ENCODE results near the gene ITGB3. TPM values are rescaled to one million over a fixed set of nuclear protein-coding genes. Genes with fewer than 3 reads are reported as not detected.

Gene ITGB3
- total and polyA plus RNA-seq, 2 of the 8 experiments (the other 6 are each of a cell fraction or from before 2014, with no cell fraction given), result 0.08 to 0.09 TPM

- CTCF ChIA-PET (ENCODE audit: partially characterized antibody), result interaction anchor here (0.7 to 1.7 kb wide), 5 partner anchors 11 to 106 kb away, joined by 3 to 6 read pairs (median 3); no protein-coding TSS in a partner anchor
- H2BK12ac ChIP-seq (ENCODE audit: low read depth, low read length), result peak overlapping the region; percentile 46; the same call in 1 of the 2 replicates
- H3K18ac ChIP-seq (ENCODE audit: extremely low read depth, low read length), result no peak overlapping the region
- H3K4ac ChIP-seq (replicated peaks; ENCODE audit: insufficient read length, low read depth, low read length), result no peak overlapping the region
- H3K23ac ChIP-seq (ENCODE audit: insufficient read length), result no peak overlapping the region
- H3K27ac ChIP-seq (ENCODE audit: low read depth, low read length), result no peak overlapping the region
- no peak overlapping the region for H2BK120ac ChIP-seq (replicated peaks; ENCODE audit: low read depth, low read length)
- WGBS, 2 experiments (ENCODE audit: extremely low coverage in 1 of 2, insufficient coverage in 1 of 2, insufficient read length in 1 of 2, insufficient replicate concordance in 2 of 2, low coverage in 1 of 2, low lambda C conversion rate in 2 of 2, missing lambda C conversion rate in 1 of 2), result 87% methylated on average over 6 of the region's 6 CpGs; no CpG with 5 or more reads in 1 of the 2 experiments
- no peak overlapping the region for H3K14ac ChIP-seq (ENCODE audit: insufficient read length)
- H2BK5ac ChIP-seq (ENCODE audit: low read depth, low read length), result no peak overlapping the region
- H3K9me3 ChIP-seq (ENCODE audit: insufficient read depth in 2 of 2, low read depth in 1 of 2, low read length in 1 of 2), result no peaks in the 10 kb centered on the region
- H3K79me2 ChIP-seq (ENCODE audit: control insufficient read depth in 1 of 2, insufficient read depth in 2 of 2, low read length in 2 of 2), result no peaks in the 10 kb centered on the region
- no peaks in the 10 kb centered on the region for H3K36me3 ChIP-seq (ENCODE audit: control insufficient read depth in 2 of 4, insufficient read depth in 4 of 4, low read length in 3 of 4)
- no peak for FAIRE-seq
- POLR2A ChIA-PET (ENCODE audit: partially characterized antibody), result interaction anchor here (0.7 to 1.3 kb wide), 2 partner anchors 12 to 526 kb away, joined by 3 read pairs; no protein-coding TSS in a partner anchor
- no peaks in the 10 kb centered on the region; a peak in 1 of 7 replicates for H3K4me1 ChIP-seq (replicated peaks in 1 of 4; ENCODE audit: control insufficient read depth in 3 of 4, insufficient read depth in 4 of 4, low read length in 3 of 4)
- no peak overlapping the region for H2BK20ac ChIP-seq (ENCODE audit: low read length)
- H3K4me3 ChIP-seq (ENCODE audit: extremely low read depth in 1 of 4, insufficient read depth in 2 of 4, low read depth in 3 of 4, low read length in 4 of 4), result no peak overlapping the region
- H4K91ac ChIP-seq (replicated peaks; ENCODE audit: insufficient read length, low read length), result no peak overlapping the region
- peaks cover 0 to 2% (median 0%) of the 10 kb centered on the region in 4 experiments; a peak in 1 of 7 replicates for H3K27me3 ChIP-seq (replicated peaks in 1 of 4; ENCODE audit: control insufficient read depth in 3 of 4, extremely low read depth in 1 of 4, insufficient read depth in 3 of 4, low read length in 3 of 4)
- H4K5ac ChIP-seq (ENCODE audit: insufficient read length, low read depth, low read length), result no peak overlapping the region
- H3K56ac ChIP-seq (replicated peaks; ENCODE audit: insufficient read length, low read depth, low read length), result no peak overlapping the region
- no peak overlapping the region for H4K8ac ChIP-seq (ENCODE audit: extremely low read depth, insufficient read depth, low read length)
- no peak for DNase-seq (ENCODE audit: low read depth in 1 of 2, low spot score in 2 of 2)
- 0 out of 2 replicates have a peak, but pooled peaks cover 2% of the 10 kb centered on the region for H3K79me1 ChIP-seq (ENCODE audit: low read depth, low read length)
- H3K23me2 ChIP-seq (ENCODE audit: low read depth, low read length), result no peaks in the 10 kb centered on the region
- H4K20me1 ChIP-seq (replicated peaks in 1 of 2; ENCODE audit: control insufficient read depth in 1 of 2, insufficient read depth in 2 of 2, low read length in 2 of 2), result no peaks in the 10 kb centered on the region
- no peak overlapping the region for H3K4me2 ChIP-seq (ENCODE audit: insufficient read depth in 1 of 2, low read depth in 2 of 2, low read length in 2 of 2)
- no peak overlapping the region for H3K9ac ChIP-seq (replicated peaks in 1 of 4; ENCODE audit: extremely low read depth in 1 of 4, low read depth in 3 of 4, low read length in 3 of 4)
- H2BK15ac ChIP-seq (ENCODE audit: low read length), result no peak overlapping the region
- no peak overlapping the region for H2AK5ac ChIP-seq (ENCODE audit: low read depth, low read length)
- H2AFZ ChIP-seq (ENCODE audit: low read length), result no peak overlapping the region
- no peak for TF ChIP-seq RNF2 (IDR thresholded peaks at IDR 0.05; ENCODE audit: borderline replicate concordance, low read depth, low read length, missing control alignments, poor library complexity, severe bottlenecking)
- TF ChIP-seq YY1 (IDR thresholded peaks at IDR 0.05; ENCODE audit: low read depth, low read length), result no peak
- no peak for TF ChIP-seq EZH2 (IDR thresholded peaks at IDR 0.05; ENCODE audit: low read depth, low read length, severe bottlenecking)
- no peak for TF ChIP-seq E2F6 (IDR thresholded peaks at IDR 0.05)
- no peak for TF ChIP-seq CEBPB (IDR thresholded peaks at IDR 0.05; ENCODE audit: low read depth, low read length)
- TF ChIP-seq CREB1 (IDR thresholded peaks at IDR 0.05), result no peak
- no peak for TF ChIP-seq NRF1 (IDR thresholded peaks at IDR 0.05; ENCODE audit: low read depth, low read length)
- no peak for TF ChIP-seq BRCA1 (IDR thresholded peaks at IDR 0.05; ENCODE audit: low read depth, low read length)
- TF ChIP-seq ATF2 (IDR thresholded peaks at IDR 0.05; ENCODE audit: low read length), result no peak
- no peak for TF ChIP-seq RXRA (IDR thresholded peaks at IDR 0.05; ENCODE audit: insufficient read depth, low read depth, low read length)
- no peak for TF ChIP-seq HDAC6 (IDR thresholded peaks at IDR 0.05; ENCODE audit: low read depth, low read length)
Measured at GRCh38 chr17:47288531-47289116, 35.0 kb downstream of the ITGB3 start.
